HUES6 (cell line): ENCODE results near the gene C14orf93.
A peak's percentile ranks its signal among the peaks of the same experiment; 100 is the strongest.

Experiments
- H3K27ac ChIP-seq: 2 replicates; pipeline ENCODE4 v1.7.0; 2013; ENCODE audit warnings: low read depth, mild to moderate bottlenecking, low read length, inconsistent platforms
- H3K27me3 ChIP-seq: 2 replicates; pipeline ENCODE4 v1.6.1; 2013; ENCODE audit warnings: low read length; ENCODE audit not compliant: control insufficient read depth, insufficient read depth
- H3K36me3 ChIP-seq: 2 replicates; pipeline ENCODE4 v1.6.1; 2013; ENCODE audit warnings: low read length; ENCODE audit not compliant: control insufficient read depth, insufficient read depth
- H3K4me1 ChIP-seq: 2 replicates; pipeline ENCODE4 v1.6.1; 2013; ENCODE audit warnings: low read length; ENCODE audit not compliant: control insufficient read depth, insufficient read depth
- H3K4me3 ChIP-seq: 2 replicates; pipeline ENCODE4 v1.5.1; 2013; ENCODE audit warnings: low read depth, low read length
- H3K9ac ChIP-seq: one replicate; pipeline ENCODE4 v1.6.1; 2013; ENCODE audit warnings: mild to moderate bottlenecking, low read length
- H3K9me3 ChIP-seq: 2 replicates; pipeline ENCODE4 v1.6.1; 2013; ENCODE audit warnings: low read depth, low read length; ENCODE audit not compliant: control insufficient read depth, insufficient read depth

Gene C14orf93

DNA sequence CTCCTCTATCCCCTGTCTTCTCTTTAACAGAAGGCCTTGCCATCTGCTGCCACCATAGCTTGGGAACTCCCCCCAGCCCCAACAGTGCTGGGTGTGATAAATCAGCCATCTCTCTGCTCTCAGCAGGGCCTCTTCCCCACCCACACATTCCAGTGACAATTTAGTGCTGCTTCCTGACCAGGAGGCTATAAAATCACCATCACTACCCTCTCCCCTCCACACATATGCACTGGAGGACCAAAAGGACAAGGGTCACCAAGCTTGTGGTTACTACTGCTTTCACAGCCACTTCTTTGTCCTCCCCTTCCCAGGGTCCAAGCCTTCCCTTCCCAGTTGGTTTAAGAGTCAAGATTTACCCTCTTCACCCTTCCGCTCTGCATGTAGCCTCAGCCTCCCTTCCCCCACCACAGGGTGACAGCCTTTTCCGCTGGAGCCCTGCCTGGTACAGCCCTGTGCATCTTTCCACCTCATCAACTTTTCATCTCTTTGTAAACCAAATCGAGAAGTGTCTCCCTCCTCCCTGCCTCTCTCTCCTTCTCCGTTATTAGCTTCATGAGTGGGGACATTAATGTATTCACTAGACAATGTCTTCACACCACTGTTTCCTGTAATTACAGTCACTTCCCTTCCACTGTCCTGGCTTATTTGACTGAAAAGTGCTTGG is 15.3 kb upstream of the C14orf93 start:
- Histone ChIP-seq H3K27me3 (no peaks in the 10 kb centered on the region), H3K4me3 (no peak overlapping the region; the same call in 1 of the 2 replicates), H3K4me1 (peaks cover 29% of the 10 kb centered on the region; the same call in 1 of the 2 replicates), H3K36me3 (peaks cover 51% of the 10 kb centered on the region), H3K27ac (no peak overlapping the region), H3K9ac (peak overlapping the region; percentile 1), H3K9me3 (no peaks in the 10 kb centered on the region)

DNA sequence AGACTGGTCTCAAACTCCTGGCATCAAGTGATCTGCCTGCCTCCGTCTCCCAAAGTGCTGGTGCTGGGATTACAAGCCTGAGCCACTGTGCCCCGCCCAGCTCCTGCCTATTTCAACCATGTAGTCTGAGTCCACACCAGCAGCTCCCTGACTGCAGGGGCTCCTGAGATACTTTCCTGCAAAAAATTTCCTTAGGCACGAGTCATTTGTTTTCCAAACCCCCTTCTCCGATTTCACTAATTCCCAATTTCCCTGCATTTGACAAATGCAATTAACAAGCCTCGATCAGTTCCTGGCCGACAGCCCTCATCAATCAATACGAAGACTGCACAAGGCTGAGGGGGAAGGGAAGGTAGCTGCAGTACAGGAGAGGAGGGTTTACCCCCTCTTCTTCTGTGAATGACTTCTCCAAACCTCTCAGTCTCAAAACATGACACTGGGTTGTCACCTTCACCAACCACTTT is 14.7 kb upstream of the C14orf93 start:
- H3K9ac ChIP-seq, result no peak overlapping the region
- no peaks in the 10 kb centered on the region for H3K27me3 ChIP-seq
- H3K9me3 ChIP-seq, result no peaks in the 10 kb centered on the region
- no peak overlapping the region; the same call in 1 of the 2 replicates for H3K4me3 ChIP-seq
- H3K27ac ChIP-seq, result no peak overlapping the region
- H3K36me3 ChIP-seq, result peaks cover 51% of the 10 kb centered on the region
- peaks cover 29% of the 10 kb centered on the region; the same call in 1 of the 2 replicates for H3K4me1 ChIP-seq

DNA sequence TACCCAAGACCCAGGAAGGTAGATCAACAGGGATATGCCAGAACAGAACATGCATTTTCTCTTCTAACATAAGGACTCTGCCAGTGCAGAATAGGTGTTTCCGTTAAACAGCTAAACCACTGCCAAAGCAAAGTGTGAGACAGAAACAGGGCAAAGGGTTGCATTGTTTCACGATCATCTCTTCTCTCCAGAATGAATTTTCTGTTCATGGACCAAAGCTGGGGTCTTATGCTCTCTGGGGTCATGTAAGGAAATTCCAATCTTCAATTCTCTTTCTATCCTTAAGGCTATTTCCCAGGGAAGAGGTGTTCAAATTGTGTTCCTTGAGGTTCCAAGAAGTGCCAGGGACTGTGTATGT is 13.8 kb upstream of the C14orf93 start:
- Histone ChIP-seq H3K4me3 (no peak overlapping the region), H3K4me1 (peaks cover 29% of the 10 kb centered on the region; the same call in 1 of the 2 replicates), H3K9ac (no peak overlapping the region), H3K27ac (no peak overlapping the region), H3K36me3 (peaks cover 43% of the 10 kb centered on the region), H3K9me3 (no peaks in the 10 kb centered on the region), H3K27me3 (no peaks in the 10 kb centered on the region)

GRCh38 chr14:23023022-23023794 is 13.3 kb upstream of the C14orf93 start:
- Histone ChIP-seq H3K9ac (no peak overlapping the region), H3K4me1 (peaks cover 29% of the 10 kb centered on the region; the same call in 1 of the 2 replicates), H3K27me3 (no peaks in the 10 kb centered on the region), H3K4me3 (no peak overlapping the region), H3K9me3 (no peaks in the 10 kb centered on the region), H3K27ac (no peak overlapping the region), H3K36me3 (peaks cover 38% of the 10 kb centered on the region)

- peaks cover 29% of the 10 kb centered on the region; the same call in 1 of the 2 replicates for H3K4me1 ChIP-seq
- no peaks in the 10 kb centered on the region for H3K27me3 ChIP-seq
- no peak overlapping the region for H3K4me3 ChIP-seq
- peaks cover 31% of the 10 kb centered on the region for H3K36me3 ChIP-seq
- no peak overlapping the region for H3K27ac ChIP-seq
- no peaks in the 10 kb centered on the region for H3K9me3 ChIP-seq
- no peak overlapping the region for H3K9ac ChIP-seq
These were observed 12.0 kb upstream of the C14orf93 start for GRCh38 chr14:23021889-23022442.

- Histone ChIP-seq H3K9ac (no peak overlapping the region), H3K4me3 (no peak overlapping the region), H3K9me3 (no peaks in the 10 kb centered on the region), H3K4me1 (peaks cover 29% of the 10 kb centered on the region; the same call in 1 of the 2 replicates), H3K27me3 (no peaks in the 10 kb centered on the region), H3K36me3 (peaks cover 31% of the 10 kb centered on the region), H3K27ac (no peak overlapping the region)
These were observed 11.5 kb upstream of the C14orf93 start for GRCh38 chr14:23021434-23021833.

DNA sequence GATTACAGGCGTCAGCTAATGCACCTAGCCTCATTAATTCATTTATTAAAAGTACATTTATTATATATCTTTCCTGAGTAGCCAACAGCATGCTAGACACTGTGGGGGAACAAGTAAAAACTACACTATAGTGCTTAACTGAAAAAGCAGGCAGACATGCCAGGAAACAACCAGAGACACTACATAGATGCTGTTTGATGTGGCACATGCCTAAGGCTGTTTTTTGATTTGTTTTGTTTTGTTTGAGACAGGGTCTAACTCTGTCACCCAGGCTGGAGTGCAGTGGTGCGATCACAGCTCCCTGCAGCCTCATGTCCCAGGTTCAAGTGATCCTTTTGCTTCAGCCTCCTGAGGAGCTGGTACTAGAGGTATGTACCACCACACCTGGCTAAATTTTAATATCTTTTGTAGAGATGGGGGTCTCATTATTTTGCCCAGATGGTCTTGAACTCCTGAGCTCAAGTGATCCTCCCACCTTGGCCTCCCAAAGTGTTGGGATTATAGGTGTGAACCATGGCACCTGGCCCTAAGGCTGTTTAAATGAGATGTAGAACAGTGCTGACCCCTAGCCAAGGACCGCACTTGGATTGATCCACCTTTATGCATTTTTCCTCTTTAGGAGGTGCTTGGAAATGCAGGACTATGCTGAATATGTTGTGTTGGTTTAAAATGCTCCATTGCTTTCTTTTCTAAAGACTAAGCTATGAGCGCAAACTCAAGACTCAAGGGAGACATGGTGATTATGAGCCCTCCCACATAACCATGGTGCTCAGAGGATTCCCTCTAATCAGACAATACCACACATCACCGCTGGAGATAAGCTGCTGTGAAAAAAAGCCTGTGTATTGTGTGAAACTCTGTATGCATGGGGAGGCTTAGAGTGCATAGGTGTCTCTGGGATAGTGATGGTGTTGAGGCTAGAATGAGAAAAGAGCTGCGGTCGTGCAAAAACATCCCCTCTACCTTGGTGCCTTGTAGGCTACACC is 10.5 kb upstream of the C14orf93 start:
- no peak overlapping the region for H3K27ac ChIP-seq
- H3K4me3 ChIP-seq, result no peak overlapping the region
- H3K9ac ChIP-seq, result no peak overlapping the region

DNA sequence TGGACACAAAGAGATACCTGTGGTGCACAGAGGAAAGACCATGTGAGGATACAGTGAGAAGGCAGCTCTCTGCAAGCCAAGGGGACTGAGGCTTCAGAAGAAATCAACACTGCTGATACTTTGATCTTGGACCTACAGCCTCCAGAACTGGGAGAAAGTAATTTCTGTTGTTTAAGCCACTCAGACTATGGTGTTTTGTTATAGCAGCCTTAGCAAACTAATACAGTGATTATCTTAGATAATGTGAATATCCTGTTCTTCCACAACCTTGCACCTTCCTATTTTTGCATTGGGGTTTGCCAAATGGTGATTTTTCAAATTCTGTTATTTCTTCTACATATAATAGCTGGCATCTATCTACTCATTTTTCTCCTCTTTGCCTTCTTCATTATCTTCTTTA is 8.2 kb upstream of the C14orf93 start:
- Histone ChIP-seq H3K9me3 (no peaks in the 10 kb centered on the region), H3K36me3 (0 out of 2 replicates have a peak, but pooled peaks cover 5% of the 10 kb centered on the region), H3K27me3 (no peaks in the 10 kb centered on the region), H3K27ac (no peak overlapping the region), H3K4me1 (peaks cover 9% of the 10 kb centered on the region; the same call in 1 of the 2 replicates), H3K4me3 (no peak overlapping the region), H3K9ac (no peak overlapping the region)

More for the DNA sequence above, 10.5 kb upstream of the C14orf93 start:
- H3K9me3 ChIP-seq, result no peaks in the 10 kb centered on the region
- no peaks in the 10 kb centered on the region for H3K27me3 ChIP-seq
- peaks cover 21% of the 10 kb centered on the region for H3K36me3 ChIP-seq
- H3K4me1 ChIP-seq, result peaks cover 21% of the 10 kb centered on the region; the same call in 1 of the 2 replicates

DNA sequence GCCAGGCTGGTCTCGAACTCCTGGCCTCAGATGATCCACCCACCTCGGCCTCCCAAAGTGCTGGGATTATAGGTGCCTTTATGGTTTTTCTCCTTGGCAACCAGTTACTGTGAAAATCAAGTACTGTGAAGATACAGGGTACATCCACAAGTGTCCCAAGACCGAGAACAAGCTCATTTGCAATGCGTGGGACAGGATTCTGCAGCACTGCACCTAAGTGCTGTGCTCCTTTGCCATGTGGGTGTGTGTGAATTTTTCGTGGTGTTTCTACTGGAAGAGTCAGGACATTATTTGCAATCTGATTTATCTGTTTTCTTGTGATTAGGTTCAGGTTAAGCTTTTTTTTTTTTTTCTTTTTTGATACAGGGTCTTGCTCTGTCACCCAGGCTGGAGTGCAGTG is 7.1 kb upstream of the C14orf93 start:
- peaks cover 3% of the 10 kb centered on the region; the same call in 1 of the 2 replicates for H3K4me1 ChIP-seq
- no peaks in the 10 kb centered on the region for H3K9me3 ChIP-seq
- H3K9ac ChIP-seq, result no peak overlapping the region
- no peaks in the 10 kb centered on the region for H3K27me3 ChIP-seq
- H3K36me3 ChIP-seq, result 0 out of 2 replicates have a peak, but pooled peaks cover 2% of the 10 kb centered on the region
- no peak overlapping the region for H3K27ac ChIP-seq
- H3K4me3 ChIP-seq, result no peak overlapping the region

DNA sequence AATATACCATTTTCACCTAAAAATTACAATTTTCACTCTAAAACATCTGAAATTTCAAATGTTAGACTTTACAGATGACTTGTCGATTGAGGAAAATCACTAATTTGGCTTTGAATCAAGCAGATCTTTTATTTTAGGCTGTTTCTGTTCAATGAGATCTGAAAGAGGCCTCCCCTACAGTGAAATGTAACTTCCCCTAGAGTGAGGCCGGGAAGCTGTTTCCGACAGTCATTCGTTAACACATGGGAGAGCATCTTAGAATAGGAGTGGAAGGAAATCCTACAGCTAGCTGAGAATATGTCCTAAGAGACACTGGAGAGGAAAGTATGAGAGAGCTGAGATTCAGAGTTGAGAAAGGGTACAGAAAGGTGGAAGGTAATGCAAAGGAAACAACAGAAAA is 5.7 kb upstream of the C14orf93 start:
- H3K27me3 ChIP-seq, result no peaks in the 10 kb centered on the region
- H3K4me1 ChIP-seq, result no peaks in the 10 kb centered on the region
- no peaks in the 10 kb centered on the region for H3K36me3 ChIP-seq
- H3K9me3 ChIP-seq, result no peaks in the 10 kb centered on the region
- H3K9ac ChIP-seq, result no peak overlapping the region
- H3K27ac ChIP-seq, result no peak overlapping the region
- no peak overlapping the region for H3K4me3 ChIP-seq
